GM12878 (cell line): ENCODE results near the gene ASCC1. TPM values are rescaled to one million over a fixed set of nuclear protein-coding genes. Genes with fewer than 3 reads are reported as not detected.
A peak's percentile ranks its signal among the peaks of the same experiment; 100 is the strongest.

Experiments used
- CBX3 ChIP-seq: fragments of 200-600 bp; sonication (generic); IDR thresholded peaks from 2 replicates; pipeline ENCODE4 v1.6.1; 2016; ENCODE audit warnings: low read depth, borderline replicate concordance
- CTCF ChIP-seq, 3 experiments: IDR thresholded peaks in 2 of 3; conservative IDR thresholded peaks in 1 of 3; 2 replicates each; pipeline ENCODE4 v1.5.1; 2011; ENCODE audit warnings: low read depth in 3 of 3, low read length in 3 of 3, mild to moderate bottlenecking in 3 of 3, control low read depth in 2 of 3, moderate library complexity in 2 of 3, inconsistent platforms in 1 of 3, mixed read lengths in 1 of 3; ENCODE audit not compliant: control insufficient read depth in 2 of 3, insufficient read depth in 1 of 3; ENCODE audit errors: extremely low read depth in 1 of 3
- DPF2 ChIP-seq: fragments of 450-650 bp; IDR thresholded peaks from 2 replicates; pipeline ENCODE4 v1.6.1; 2017; ENCODE audit warnings: mild to moderate bottlenecking
- E2F4 ChIP-seq: IDR thresholded peaks from 2 replicates; pipeline ENCODE4 v1.6.1; 2012; ENCODE audit warnings: low read depth, low read length, improper control_type of control experiment
- ESRRA ChIP-seq: IDR thresholded peaks from 2 replicates; pipeline ENCODE4 v1.6.1; 2012; ENCODE audit warnings: mild to moderate bottlenecking, low read length, improper control_type of control experiment
- ETV6 ChIP-seq, 2 experiments: fragments of 450-650 bp in 1 of 2; IDR thresholded peaks in 1 of 2; conservative IDR thresholded peaks in 1 of 2; 2 replicates each; pipeline ENCODE4 v1.6.1; 2014; ENCODE audit warnings: antibody characterized with exemption in 1 of 2, borderline replicate concordance in 1 of 2, low read depth in 1 of 2, mild to moderate bottlenecking in 1 of 2, moderate library complexity in 1 of 2
- GABPA ChIP-seq: IDR thresholded peaks from 2 replicates; pipeline ENCODE4 v1.6.1; 2014; ENCODE audit warnings: antibody characterized with exemption, low read depth, mild to moderate bottlenecking, inconsistent platforms
- IRF4 ChIP-seq: IDR thresholded peaks from 2 replicates; pipeline ENCODE4 v1.6.1; 2011; ENCODE audit warnings: low read depth, low read length
- NFIC ChIP-seq: IDR thresholded peaks from 2 replicates; pipeline ENCODE4 v1.6.1; 2012; ENCODE audit warnings: low read depth, mild to moderate bottlenecking, inconsistent platforms, low read length, moderate library complexity
- NFXL1 ChIP-seq: fragments of 450-650 bp; IDR thresholded peaks from 2 replicates; pipeline ENCODE4 v1.6.1; 2017; ENCODE audit warnings: antibody characterized with exemption, mild to moderate bottlenecking, borderline replicate concordance
- NR2C1 ChIP-seq: fragments of 450-650 bp; IDR thresholded peaks from 2 replicates; pipeline ENCODE4 v1.6.1; 2017; ENCODE audit warnings: antibody characterized with exemption, mild to moderate bottlenecking, moderate library complexity
- RAD21 ChIP-seq: IDR thresholded peaks from 2 replicates; pipeline ENCODE4 v1.6.1; 2011; ENCODE audit warnings: mild to moderate bottlenecking, low read depth, low read length, moderate library complexity; ENCODE audit not compliant: insufficient read depth
- RCOR1 ChIP-seq: conservative IDR thresholded peaks from 2 replicates; pipeline ENCODE4 v1.6.1; 2012; ENCODE audit warnings: low read depth, low read length, improper control_type of control experiment
- SIX5 ChIP-seq: IDR thresholded peaks from 2 replicates; pipeline ENCODE4 v1.6.1; 2011; ENCODE audit warnings: mild to moderate bottlenecking, low read depth, low read length, moderate library complexity; ENCODE audit not compliant: severe bottlenecking
- SRF ChIP-seq, 2 experiments: IDR thresholded peaks; 2 replicates each; pipeline ENCODE4 v1.6.1; 2011; ENCODE audit warnings: low read depth in 2 of 2, low read length in 2 of 2, mild to moderate bottlenecking in 1 of 2, moderate library complexity in 1 of 2
- polyA plus RNA-seq, 11 experiments: library from polyadenylated mRNA; depleted of rRNA in 4 of 11; unstranded in 6 of 11; stranded (reverse) in 5 of 11; fragments of >200 nt; fragmentation: Nextera tagmentation in 4 of 11; fragmentation: Illumina TruSeq in 1 of 11; extraction: Ambion mirVana in 4 of 11; extraction: Trizol in 1 of 11; gene quantifications; 1 replicate in 1 of 11; 2 replicates in 10 of 11; pipeline versions ENCODE4 v1.2.1 to v1.2.3, GENCODE V29; 2011 to 2016; ENCODE audit warnings: inconsistent platforms in 2 of 11, missing spikeins in 2 of 11, low read depth in 1 of 11
- total RNA-seq, 4 experiments: library from RNA; depleted of rRNA in 3 of 4; stranded (reverse); fragments of >200 nt in 3 of 4; fragmentation: Illumina TruSeq in 1 of 4; extraction: Trizol in 1 of 4; gene quantifications; 2 replicates each; pipeline versions ENCODE4 v1.2.1 to v1.2.3, GENCODE V29; 2013 to 2021
- TF ChIP-seq, protein P1 (sequence below): IDR thresholded peaks from 2 replicates; pipeline ENCODE4 v1.6.1; 2012; ENCODE audit warnings: mild to moderate bottlenecking, low read depth, low read length
- TF ChIP-seq, protein P2 (sequence below): fragments of 450-650 bp; IDR thresholded peaks from 2 replicates; pipeline ENCODE4 v1.6.1; 2017; ENCODE audit warnings: mild to moderate bottlenecking, moderate library complexity

ASCC1 gene
- total and polyA plus RNA-seq, 10 of the 15 experiments (the other 5 are each of a cell fraction or from before 2014, with no cell fraction given), result 23.3 to 80.6 (median 42.8) TPM

GRCh38 chr10:72173619-72174296, 42.3 kb downstream of the ASCC1 start (continued):
- TF ChIP-seq SIX5 (no peak), DPF2 (no peak), GABPA (no peak), IRF4 (no peak), SRF (IDR thresholded peaks at IDR 0.05; ENCODE audit: low read depth in 2 of 2, low read length in 2 of 2) (no peak), RCOR1 (no peak), NFXL1 (no peak), NFIC (peak; percentile 65), ESRRA (peak; percentile 69; the same call in 1 of the 2 replicates), CBX3 (no peak), ETV6 (conservative IDR thresholded peaks at IDR 0.05 in 1 of 2, IDR thresholded peaks at IDR 0.05 in 1 of 2; ENCODE audit: borderline replicate concordance in 1 of 2, low read depth in 1 of 2) (no peak), E2F4 (no peak), CTCF (IDR thresholded peaks at IDR 0.05 in 2 of 3, conservative IDR thresholded peaks at IDR 0.05 in 1 of 3; ENCODE audit: control insufficient read depth in 2 of 3, extremely low read depth in 1 of 3, insufficient read depth in 1 of 3, low read depth in 3 of 3, low read length in 3 of 3) (no peak), RAD21 (no peak), NR2C1 (no peak)
- TF ChIP-seq, protein P1, sequence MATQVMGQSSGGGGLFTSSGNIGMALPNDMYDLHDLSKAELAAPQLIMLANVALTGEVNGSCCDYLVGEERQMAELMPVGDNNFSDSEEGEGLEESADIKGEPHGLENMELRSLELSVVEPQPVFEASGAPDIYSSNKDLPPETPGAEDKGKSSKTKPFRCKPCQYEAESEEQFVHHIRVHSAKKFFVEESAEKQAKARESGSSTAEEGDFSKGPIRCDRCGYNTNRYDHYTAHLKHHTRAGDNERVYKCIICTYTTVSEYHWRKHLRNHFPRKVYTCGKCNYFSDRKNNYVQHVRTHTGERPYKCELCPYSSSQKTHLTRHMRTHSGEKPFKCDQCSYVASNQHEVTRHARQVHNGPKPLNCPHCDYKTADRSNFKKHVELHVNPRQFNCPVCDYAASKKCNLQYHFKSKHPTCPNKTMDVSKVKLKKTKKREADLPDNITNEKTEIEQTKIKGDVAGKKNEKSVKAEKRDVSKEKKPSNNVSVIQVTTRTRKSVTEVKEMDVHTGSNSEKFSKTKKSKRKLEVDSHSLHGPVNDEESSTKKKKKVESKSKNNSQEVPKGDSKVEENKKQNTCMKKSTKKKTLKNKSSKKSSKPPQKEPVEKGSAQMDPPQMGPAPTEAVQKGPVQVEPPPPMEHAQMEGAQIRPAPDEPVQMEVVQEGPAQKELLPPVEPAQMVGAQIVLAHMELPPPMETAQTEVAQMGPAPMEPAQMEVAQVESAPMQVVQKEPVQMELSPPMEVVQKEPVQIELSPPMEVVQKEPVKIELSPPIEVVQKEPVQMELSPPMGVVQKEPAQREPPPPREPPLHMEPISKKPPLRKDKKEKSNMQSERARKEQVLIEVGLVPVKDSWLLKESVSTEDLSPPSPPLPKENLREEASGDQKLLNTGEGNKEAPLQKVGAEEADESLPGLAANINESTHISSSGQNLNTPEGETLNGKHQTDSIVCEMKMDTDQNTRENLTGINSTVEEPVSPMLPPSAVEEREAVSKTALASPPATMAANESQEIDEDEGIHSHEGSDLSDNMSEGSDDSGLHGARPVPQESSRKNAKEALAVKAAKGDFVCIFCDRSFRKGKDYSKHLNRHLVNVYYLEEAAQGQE, result no peak
- TF ChIP-seq, protein P2, sequence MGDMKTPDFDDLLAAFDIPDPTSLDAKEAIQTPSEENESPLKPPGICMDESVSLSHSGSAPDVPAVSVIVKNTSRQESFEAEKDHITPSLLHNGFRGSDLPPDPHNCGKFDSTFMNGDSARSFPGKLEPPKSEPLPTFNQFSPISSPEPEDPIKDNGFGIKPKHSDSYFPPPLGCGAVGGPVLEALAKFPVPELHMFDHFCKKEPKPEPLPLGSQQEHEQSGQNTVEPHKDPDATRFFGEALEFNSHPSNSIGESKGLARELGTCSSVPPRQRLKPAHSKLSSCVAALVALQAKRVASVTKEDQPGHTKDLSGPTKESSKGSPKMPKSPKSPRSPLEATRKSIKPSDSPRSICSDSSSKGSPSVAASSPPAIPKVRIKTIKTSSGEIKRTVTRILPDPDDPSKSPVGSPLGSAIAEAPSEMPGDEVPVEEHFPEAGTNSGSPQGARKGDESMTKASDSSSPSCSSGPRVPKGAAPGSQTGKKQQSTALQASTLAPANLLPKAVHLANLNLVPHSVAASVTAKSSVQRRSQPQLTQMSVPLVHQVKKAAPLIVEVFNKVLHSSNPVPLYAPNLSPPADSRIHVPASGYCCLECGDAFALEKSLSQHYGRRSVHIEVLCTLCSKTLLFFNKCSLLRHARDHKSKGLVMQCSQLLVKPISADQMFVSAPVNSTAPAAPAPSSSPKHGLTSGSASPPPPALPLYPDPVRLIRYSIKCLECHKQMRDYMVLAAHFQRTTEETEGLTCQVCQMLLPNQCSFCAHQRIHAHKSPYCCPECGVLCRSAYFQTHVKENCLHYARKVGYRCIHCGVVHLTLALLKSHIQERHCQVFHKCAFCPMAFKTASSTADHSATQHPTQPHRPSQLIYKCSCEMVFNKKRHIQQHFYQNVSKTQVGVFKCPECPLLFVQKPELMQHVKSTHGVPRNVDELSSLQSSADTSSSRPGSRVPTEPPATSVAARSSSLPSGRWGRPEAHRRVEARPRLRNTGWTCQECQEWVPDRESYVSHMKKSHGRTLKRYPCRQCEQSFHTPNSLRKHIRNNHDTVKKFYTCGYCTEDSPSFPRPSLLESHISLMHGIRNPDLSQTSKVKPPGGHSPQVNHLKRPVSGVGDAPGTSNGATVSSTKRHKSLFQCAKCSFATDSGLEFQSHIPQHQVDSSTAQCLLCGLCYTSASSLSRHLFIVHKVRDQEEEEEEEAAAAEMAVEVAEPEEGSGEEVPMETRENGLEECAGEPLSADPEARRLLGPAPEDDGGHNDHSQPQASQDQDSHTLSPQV, result no peak
